ENCODE measurements around the gene CLEC4F. TPM values are rescaled to one million over a fixed set of nuclear protein-coding genes. Genes with fewer than 3 reads are reported as not detected.

Gene CLEC4F
- total and polyA plus RNA-seq, 2 donors (not counting 3 experiments of a cell fraction or from before 2014, with no cell fraction given), result not detected

DNA sequence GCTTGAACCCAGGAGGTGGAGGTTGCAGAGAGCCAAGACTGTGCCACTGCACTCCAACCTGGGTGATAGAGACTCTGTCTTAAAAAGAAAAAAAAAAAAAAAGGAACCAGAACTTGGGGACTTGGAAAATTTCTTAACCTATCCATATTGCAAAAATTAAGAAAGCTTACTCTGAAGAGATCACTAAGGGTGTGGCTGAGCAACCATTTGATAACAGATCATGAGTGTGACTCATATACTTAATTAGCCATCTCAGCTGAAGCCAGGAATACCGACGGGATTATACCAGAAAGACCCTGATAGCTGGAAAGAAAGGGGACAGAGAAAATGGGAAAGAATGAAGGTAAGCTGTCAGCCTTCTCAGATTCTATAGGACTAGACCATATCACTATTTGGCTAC lies 45.3 kb downstream of the CLEC4F start:
- TF ChIP-seq JUN (IDR thresholded peaks at IDR 0.05; ENCODE audit: borderline replicate concordance, insufficient read depth, insufficient read length, low read depth) (no peak), POLR2AphosphoS5 (IDR thresholded peaks at IDR 0.05; ENCODE audit: insufficient read depth, low read depth, low read length) (no peak), POLR2A (IDR thresholded peaks at IDR 0.05; ENCODE audit: low read depth, low read length) (no peak), GATA2 (IDR thresholded peaks at IDR 0.05; ENCODE audit: insufficient read depth, insufficient read length, low read depth, low read length) (no peak), FOS (IDR thresholded peaks at IDR 0.05; ENCODE audit: borderline replicate concordance, insufficient read depth, low read length) (no peak), EZH2 (IDR thresholded peaks at IDR 0.05; ENCODE audit: borderline replicate concordance, low read depth, low read length, severe bottlenecking) (no peak), MYC (IDR thresholded peaks at IDR 0.05; ENCODE audit: low read depth, low read length) (no peak)
- TF ChIP-seq, protein P1, sequence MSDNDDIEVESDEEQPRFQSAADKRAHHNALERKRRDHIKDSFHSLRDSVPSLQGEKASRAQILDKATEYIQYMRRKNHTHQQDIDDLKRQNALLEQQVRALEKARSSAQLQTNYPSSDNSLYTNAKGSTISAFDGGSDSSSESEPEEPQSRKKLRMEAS (IDR thresholded peaks at IDR 0.05; ENCODE audit: insufficient read depth, insufficient read length), result no peak
- TF ChIP-seq, protein P2, sequence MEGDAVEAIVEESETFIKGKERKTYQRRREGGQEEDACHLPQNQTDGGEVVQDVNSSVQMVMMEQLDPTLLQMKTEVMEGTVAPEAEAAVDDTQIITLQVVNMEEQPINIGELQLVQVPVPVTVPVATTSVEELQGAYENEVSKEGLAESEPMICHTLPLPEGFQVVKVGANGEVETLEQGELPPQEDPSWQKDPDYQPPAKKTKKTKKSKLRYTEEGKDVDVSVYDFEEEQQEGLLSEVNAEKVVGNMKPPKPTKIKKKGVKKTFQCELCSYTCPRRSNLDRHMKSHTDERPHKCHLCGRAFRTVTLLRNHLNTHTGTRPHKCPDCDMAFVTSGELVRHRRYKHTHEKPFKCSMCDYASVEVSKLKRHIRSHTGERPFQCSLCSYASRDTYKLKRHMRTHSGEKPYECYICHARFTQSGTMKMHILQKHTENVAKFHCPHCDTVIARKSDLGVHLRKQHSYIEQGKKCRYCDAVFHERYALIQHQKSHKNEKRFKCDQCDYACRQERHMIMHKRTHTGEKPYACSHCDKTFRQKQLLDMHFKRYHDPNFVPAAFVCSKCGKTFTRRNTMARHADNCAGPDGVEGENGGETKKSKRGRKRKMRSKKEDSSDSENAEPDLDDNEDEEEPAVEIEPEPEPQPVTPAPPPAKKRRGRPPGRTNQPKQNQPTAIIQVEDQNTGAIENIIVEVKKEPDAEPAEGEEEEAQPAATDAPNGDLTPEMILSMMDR (IDR thresholded peaks at IDR 0.05; ENCODE audit: extremely low read depth in 1 of 2, insufficient read depth in 1 of 2, low read depth in 1 of 2, low read length in 2 of 2), result no peak
- no peaks in the 10 kb centered on the region for H4K20me1 ChIP-seq (replicated peaks; ENCODE audit: control insufficient read depth, extremely low read depth, insufficient read depth, low read length)
- H3K9me1 ChIP-seq (replicated peaks; ENCODE audit: control insufficient read depth, extremely low read depth, insufficient read depth, low read length), result no peaks in the 10 kb centered on the region
- H3K9me3 ChIP-seq (replicated peaks; ENCODE audit: control insufficient read depth, insufficient read depth, low read length), result no peaks in the 10 kb centered on the region
- no peaks in the 10 kb centered on the region for H3K36me3 ChIP-seq (ENCODE audit: control insufficient read depth in 2 of 2, extremely low read depth in 1 of 2, insufficient read depth in 2 of 2, low read length in 2 of 2)
- no peaks in the 10 kb centered on the region for H3K4me1 ChIP-seq (ENCODE audit: control insufficient read depth, extremely low read depth, insufficient read depth, low read length)
- no peak overlapping the region for H3K9ac ChIP-seq (replicated peaks; ENCODE audit: extremely low read depth, insufficient read depth, low read length)
- ChIA-PET POLR2A (no interaction called here), CTCF (interaction anchor here (1.9 kb wide), 1 partner anchor 14 kb away, joined by 8 read pairs; the partner anchor contains the start of gene FIGLA)
- peaks cover 29 to 36% of the 10 kb centered on the region in 2 experiments for H3K27me3 ChIP-seq (ENCODE audit: control insufficient read depth in 2 of 2, insufficient read depth in 2 of 2, low read length in 2 of 2)
- dilution Hi-C loops (cut with MboI; ENCODE audit: extremely low pct_ligation_motif_present, low sequenced_read_pairs), result no loop called here
- H3K4me2 ChIP-seq (ENCODE audit: insufficient read depth, low read length), result no peak overlapping the region
- intact Hi-C loops (cut with micrococcal nuclease), result no loop called here
- BruUV-seq (replicated peaks), result no TSS peak
- H3K27ac ChIP-seq (ENCODE audit: insufficient read depth, low read depth, low read length), result no peak overlapping the region
- H2AFZ ChIP-seq (ENCODE audit: low read depth, low read length), result no peak overlapping the region
- no peak for DNase-seq (ENCODE audit: low read depth, low spot score)
- no peak overlapping the region for H3K4me3 ChIP-seq (replicated peaks in 1 of 3; ENCODE audit: insufficient read depth in 1 of 3, low read depth in 1 of 3, low read length in 3 of 3)
- no peak for FAIRE-seq
- H3K79me2 ChIP-seq (ENCODE audit: control insufficient read depth, insufficient read depth, low read length), result no peaks in the 10 kb centered on the region
